Calu3 (cell line): ENCODE measurements around the gene C1QL2. TPM values are rescaled to one million over a fixed set of nuclear protein-coding genes. Genes with fewer than 3 reads are reported as not detected.

ENCODE experiments used
- BruUV-seq: library from RNA; stranded (reverse); fragments of 400-500 nt; replicated peaks from 2 replicates; lab custom pipeline; 2021; lab: Mats Ljungman, UMichigan
- CTCF ChIA-PET: fragments of 300-600 bp; sonication (Branson Sonifier 250); formaldehyde crosslinking; loops from one replicate; lab custom pipeline; 2022; ENCODE audit warnings: antibody characterized with exemption; lab: Charles Lee
- DNase-seq: peaks from one replicate; pipeline ENCODE4 v3.0.0; 2022
- H3K27ac Mint-ChIP-seq: one replicate; pipeline ENCODE4 v1.8.0; 2022; ENCODE audit warnings: mixed read lengths; ENCODE audit not compliant: unreplicated experiment
- H3K27me3 Mint-ChIP-seq: one replicate; pipeline ENCODE4 v1.8.0; 2022; ENCODE audit warnings: mixed read lengths; ENCODE audit not compliant: unreplicated experiment
- H3K36me3 Mint-ChIP-seq: one replicate; pipeline ENCODE4 v1.8.0; 2022; ENCODE audit warnings: mild to moderate bottlenecking, moderate library complexity, mixed read lengths; ENCODE audit not compliant: insufficient read depth, unreplicated experiment
- H3K4me1 Mint-ChIP-seq: one replicate; pipeline ENCODE4 v1.8.0; 2022; ENCODE audit warnings: mild to moderate bottlenecking, low read depth, mixed read lengths; ENCODE audit not compliant: unreplicated experiment
- H3K4me3 Mint-ChIP-seq: one replicate; pipeline ENCODE4 v1.8.0; 2022; ENCODE audit warnings: mild to moderate bottlenecking, low read depth, moderate library complexity, mixed read lengths; ENCODE audit not compliant: unreplicated experiment
- H3K9me3 Mint-ChIP-seq: one replicate; pipeline ENCODE4 v1.8.0; 2022; ENCODE audit warnings: low read depth, mixed read lengths; ENCODE audit not compliant: unreplicated experiment
- intact Hi-C: fragments of 100-400 bp; cut with micrococcal nuclease; formaldehyde crosslinking; loops from one replicate; pipeline ENCODE4 v1.10.0; 2022; ENCODE audit not compliant: unreplicated experiment
- total RNA-seq: library from RNA; stranded (reverse); gene quantifications from 2 replicates; pipeline ENCODE4 v1.2.3, GENCODE V29; 2022
- TF ChIP-seq, protein P1 (sequence below): fragments of 200-600 bp; IDR thresholded peaks from one replicate; pipeline ENCODE4 v1.8.0; 2022; ENCODE audit warnings: antibody characterized with exemption; ENCODE audit not compliant: unreplicated experiment

Gene C1QL2
- total RNA-seq, 1 experiment from 2014 or later = not detected

DNA sequence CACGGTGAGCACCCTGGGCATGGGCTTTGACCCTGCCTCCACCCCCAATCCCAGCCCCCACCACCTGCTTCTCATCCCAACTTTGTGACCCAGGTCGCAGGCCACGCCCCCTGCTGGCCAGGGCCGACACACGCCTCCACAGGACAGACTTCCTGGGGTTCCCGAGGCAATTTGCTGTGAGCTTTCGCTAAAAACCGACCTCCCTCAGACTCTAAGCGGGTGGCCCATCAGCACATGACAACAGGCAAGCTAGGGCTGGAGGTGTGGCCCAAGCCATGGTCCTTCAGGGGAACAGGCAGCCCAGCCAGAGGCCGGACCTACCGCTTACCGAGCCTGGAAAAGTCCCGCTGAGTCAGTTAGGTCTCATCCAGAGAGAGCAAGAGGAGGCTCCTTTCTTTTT is 31.9 kb downstream of the C1QL2 start:
- TF ChIP-seq, protein P1, sequence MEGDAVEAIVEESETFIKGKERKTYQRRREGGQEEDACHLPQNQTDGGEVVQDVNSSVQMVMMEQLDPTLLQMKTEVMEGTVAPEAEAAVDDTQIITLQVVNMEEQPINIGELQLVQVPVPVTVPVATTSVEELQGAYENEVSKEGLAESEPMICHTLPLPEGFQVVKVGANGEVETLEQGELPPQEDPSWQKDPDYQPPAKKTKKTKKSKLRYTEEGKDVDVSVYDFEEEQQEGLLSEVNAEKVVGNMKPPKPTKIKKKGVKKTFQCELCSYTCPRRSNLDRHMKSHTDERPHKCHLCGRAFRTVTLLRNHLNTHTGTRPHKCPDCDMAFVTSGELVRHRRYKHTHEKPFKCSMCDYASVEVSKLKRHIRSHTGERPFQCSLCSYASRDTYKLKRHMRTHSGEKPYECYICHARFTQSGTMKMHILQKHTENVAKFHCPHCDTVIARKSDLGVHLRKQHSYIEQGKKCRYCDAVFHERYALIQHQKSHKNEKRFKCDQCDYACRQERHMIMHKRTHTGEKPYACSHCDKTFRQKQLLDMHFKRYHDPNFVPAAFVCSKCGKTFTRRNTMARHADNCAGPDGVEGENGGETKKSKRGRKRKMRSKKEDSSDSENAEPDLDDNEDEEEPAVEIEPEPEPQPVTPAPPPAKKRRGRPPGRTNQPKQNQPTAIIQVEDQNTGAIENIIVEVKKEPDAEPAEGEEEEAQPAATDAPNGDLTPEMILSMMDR = peak; percentile 73
- Mint-ChIP-seq H3K4me3 (no peak overlapping the region), H3K27ac (no peak overlapping the region), H3K9me3 (no peaks in the 10 kb centered on the region), H3K27me3 (peaks cover 56% of the 10 kb centered on the region), H3K4me1 (peaks cover 9% of the 10 kb centered on the region), H3K36me3 (no peaks in the 10 kb centered on the region)
- intact Hi-C loops = no loop called here
- CTCF ChIA-PET = interaction anchor here (0.7 kb wide), 2 partner anchors 210 to 1123 kb away, joined by 3 to 7 read pairs; no protein-coding TSS in a partner anchor
- no TSS peak for BruUV-seq
- DNase-seq = peak; percentile 68

DNA sequence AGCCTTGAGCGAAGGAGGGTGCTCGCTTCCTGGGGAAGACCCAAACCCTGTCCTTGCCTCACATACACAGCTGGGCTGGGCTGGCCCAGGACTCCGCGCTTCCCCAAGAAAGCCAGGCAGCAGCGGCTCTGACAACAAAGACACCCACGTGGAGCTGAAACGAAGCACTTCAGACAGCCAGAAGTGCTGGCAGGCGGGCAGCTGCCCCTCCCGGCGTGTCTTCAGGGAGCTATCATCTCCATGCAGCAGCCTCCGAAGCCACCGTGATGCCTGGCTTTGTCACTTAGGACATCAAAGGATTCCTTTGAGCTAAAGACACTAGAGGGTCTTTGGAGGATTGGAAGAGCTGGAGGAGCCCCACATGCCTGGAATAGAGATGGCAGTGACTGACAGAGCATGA is 35.2 kb downstream of the C1QL2 start:
- CTCF ChIA-PET = interaction anchor here (1.0 kb wide), 1 partner anchor 11 kb away, joined by 3 read pairs; no protein-coding TSS in a partner anchor
- Mint-ChIP-seq H3K9me3 (no peaks in the 10 kb centered on the region), H3K36me3 (no peaks in the 10 kb centered on the region), H3K4me1 (peaks cover 9% of the 10 kb centered on the region), H3K27ac (no peak overlapping the region), H3K27me3 (peaks cover 62% of the 10 kb centered on the region), H3K4me3 (no peak overlapping the region)
- intact Hi-C loops = no loop called here
- DNase-seq = no peak
- TF ChIP-seq, protein P1 = no peak
- BruUV-seq = no TSS peak

DNA sequence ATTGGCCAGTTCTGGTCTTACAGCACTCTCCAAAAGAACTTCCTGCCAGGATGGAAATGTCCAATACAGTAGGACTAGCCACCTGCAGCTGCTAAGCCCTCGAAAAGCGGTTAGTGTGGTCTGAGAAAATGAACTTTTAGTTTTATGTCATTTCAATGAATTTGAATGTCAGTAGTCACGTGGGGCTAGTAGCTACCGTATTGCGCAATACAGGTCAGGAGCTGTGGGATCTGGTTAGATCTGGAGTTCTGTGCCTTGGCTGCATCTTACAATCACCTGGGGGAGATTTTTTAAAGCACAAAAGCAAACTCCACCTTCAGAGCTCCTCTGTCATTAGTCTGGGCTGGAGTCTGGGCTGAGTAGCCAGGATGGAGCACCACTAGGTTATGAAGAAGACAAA is 35.9 kb downstream of the C1QL2 start:
- Mint-ChIP-seq H3K4me1 (peaks cover 14% of the 10 kb centered on the region), H3K27ac (no peak overlapping the region), H3K4me3 (no peak overlapping the region), H3K9me3 (no peaks in the 10 kb centered on the region), H3K27me3 (peaks cover 62% of the 10 kb centered on the region), H3K36me3 (no peaks in the 10 kb centered on the region)
- no TSS peak for BruUV-seq
- intact Hi-C loops = no loop called here
- CTCF ChIA-PET = interaction anchor here (1.0 kb wide), 1 partner anchor 11 kb away, joined by 3 read pairs; no protein-coding TSS in a partner anchor
- DNase-seq = no peak
- TF ChIP-seq, protein P1 = no peak

DNA sequence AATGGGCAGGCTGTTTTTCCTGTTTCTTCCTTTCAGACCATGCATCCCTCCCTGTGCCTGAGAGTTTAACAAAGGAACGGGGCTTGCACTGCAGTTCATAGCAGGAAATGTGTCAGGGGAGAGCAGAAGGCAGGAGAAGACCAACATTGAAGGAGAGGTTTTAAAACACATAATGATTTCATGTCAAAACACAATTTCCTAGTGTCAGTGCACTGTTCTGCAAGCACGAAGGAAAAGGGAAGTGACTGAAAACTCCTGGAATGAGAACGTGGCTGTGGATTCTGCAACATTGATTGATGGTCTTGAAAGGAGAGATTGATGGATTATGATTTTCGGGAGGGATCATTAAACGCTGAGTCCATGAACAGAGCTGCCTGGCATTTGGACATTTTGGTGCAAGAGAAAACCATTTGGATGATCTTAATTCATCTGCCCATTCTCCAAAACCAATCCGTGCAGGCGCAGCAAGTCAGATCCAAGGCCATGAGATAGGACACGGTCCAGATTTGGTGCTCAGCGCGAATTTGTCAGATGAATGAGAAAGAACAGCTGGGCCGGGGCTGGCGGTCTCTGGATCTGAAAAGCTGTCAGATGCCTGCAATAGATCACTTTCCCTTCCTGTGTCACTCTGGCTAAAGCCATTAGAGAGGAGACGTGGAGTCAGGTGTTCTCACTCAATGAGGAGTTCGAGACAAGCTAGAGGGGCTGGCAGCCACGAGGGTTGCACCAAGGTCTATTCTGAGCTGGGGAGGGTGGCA is 38.4 kb downstream of the C1QL2 start:
- TF ChIP-seq, protein P1 = no peak
- CTCF ChIA-PET = interaction anchor here (0.6 kb wide), 1 partner anchor 87 kb away, joined by 4 read pairs; no protein-coding TSS in a partner anchor
- no peaks in the 10 kb centered on the region for H3K36me3 Mint-ChIP-seq
- peaks cover 15% of the 10 kb centered on the region for H3K4me1 Mint-ChIP-seq
- intact Hi-C loops = no loop called here
- no peaks in the 10 kb centered on the region for H3K9me3 Mint-ChIP-seq
- no TSS peak for BruUV-seq
- H3K27me3 Mint-ChIP-seq = peaks cover 46% of the 10 kb centered on the region
- H3K27ac Mint-ChIP-seq = no peak overlapping the region
- no peak for DNase-seq
- H3K4me3 Mint-ChIP-seq = no peak overlapping the region
